ENCODE measurements around the gene FAXC.

GRCh38 chr6:99285881-99286280 is 63.6 kb downstream of the FAXC start:
- TF ChIP-seq CTCF (IDR thresholded peaks at IDR 0.05; ENCODE audit: low read depth, low read length) (no peak), EZH2phosphoT487 (IDR thresholded peaks at IDR 0.05; ENCODE audit: low read depth) (no peak)

All from OCI-LY3 (cell line).